Esophagus muscularis mucosa (tissue), 3 donors: ENCODE data around the gene KLF11.

ENCODE experiments used
- POLR2A ChIP-seq: fragments of 450-650 bp; IDR thresholded peaks from one replicate; pipeline ENCODE4 v1.6.1; 2017; ENCODE audit warnings: antibody characterized with exemption, moderate library complexity, mild to moderate bottlenecking, low read depth
- POLR2AphosphoS5 ChIP-seq, 2 donors: sonication (generic); formaldehyde crosslinking; IDR thresholded peaks; one replicate each; pipeline ENCODE4 v1.6.1; 2017; ENCODE audit warnings: antibody characterized with exemption in 2 of 2
- TF ChIP-seq, protein P1 (sequence below), 3 experiments: fragments of 200-600 bp in 2 of 3; fragments of 450-650 bp in 1 of 3; sonication (generic) in 2 of 3; IDR thresholded peaks; one replicate each; pipeline ENCODE4 v1.5.1; 2017 to 2019; ENCODE audit warnings: antibody characterized with exemption in 3 of 3, mild to moderate bottlenecking in 2 of 3, moderate library complexity in 1 of 3

DNA sequence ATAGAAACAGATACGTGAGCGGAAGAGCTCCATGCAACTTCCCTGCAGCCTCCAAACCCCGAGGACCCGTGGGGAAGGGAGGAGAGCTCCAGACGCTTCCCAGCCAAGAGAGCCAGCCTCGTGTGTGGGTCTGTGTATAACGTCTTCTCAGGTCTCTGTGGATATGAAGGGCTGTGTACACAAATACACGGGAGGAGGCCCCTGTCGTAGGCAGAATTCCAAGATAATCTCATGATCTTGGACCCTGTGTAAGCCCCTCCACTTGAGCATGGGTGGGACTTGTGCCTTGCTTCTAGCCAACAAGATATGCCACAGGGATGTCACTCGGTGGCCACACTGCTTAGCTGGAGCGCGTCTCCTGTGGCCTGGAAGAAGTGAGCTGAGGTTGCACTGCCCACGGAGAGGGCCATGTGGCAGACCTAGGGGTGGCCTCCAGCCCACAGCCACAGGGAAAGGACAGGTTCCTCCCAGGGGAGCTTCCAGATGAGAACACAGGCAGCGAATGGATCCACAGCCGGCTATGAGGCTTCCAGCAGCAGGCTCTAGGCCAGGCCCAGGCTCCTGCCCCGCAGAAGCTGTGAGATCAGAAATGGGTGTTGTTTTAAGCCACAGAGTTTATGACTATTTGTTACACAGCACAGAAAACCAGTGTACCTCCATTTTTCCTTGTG, 15.6 kb upstream of the KLF11 start:
- TF ChIP-seq POLR2A (no peak), POLR2AphosphoS5 (IDR thresholded peaks at IDR 0.05) (no peak)
- TF ChIP-seq, protein P1, sequence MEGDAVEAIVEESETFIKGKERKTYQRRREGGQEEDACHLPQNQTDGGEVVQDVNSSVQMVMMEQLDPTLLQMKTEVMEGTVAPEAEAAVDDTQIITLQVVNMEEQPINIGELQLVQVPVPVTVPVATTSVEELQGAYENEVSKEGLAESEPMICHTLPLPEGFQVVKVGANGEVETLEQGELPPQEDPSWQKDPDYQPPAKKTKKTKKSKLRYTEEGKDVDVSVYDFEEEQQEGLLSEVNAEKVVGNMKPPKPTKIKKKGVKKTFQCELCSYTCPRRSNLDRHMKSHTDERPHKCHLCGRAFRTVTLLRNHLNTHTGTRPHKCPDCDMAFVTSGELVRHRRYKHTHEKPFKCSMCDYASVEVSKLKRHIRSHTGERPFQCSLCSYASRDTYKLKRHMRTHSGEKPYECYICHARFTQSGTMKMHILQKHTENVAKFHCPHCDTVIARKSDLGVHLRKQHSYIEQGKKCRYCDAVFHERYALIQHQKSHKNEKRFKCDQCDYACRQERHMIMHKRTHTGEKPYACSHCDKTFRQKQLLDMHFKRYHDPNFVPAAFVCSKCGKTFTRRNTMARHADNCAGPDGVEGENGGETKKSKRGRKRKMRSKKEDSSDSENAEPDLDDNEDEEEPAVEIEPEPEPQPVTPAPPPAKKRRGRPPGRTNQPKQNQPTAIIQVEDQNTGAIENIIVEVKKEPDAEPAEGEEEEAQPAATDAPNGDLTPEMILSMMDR (IDR thresholded peaks at IDR 0.05): no peak
